Liver (tissue), 3 donors: Measurements from ENCODE around the gene MICAL2.

Experiments
- GABPA ChIP-seq, 2 donors: IDR thresholded peaks in 1 of 2; conservative IDR thresholded peaks in 1 of 2; 2 replicates each; pipeline ENCODE4 v1.6.1; 2016; ENCODE audit warnings: antibody characterized with exemption in 2 of 2, mild to moderate bottlenecking in 1 of 2, moderate library complexity in 1 of 2
- YY1 ChIP-seq: IDR thresholded peaks from 2 replicates; pipeline ENCODE4 v1.6.1; 2016; ENCODE audit warnings: antibody characterized with exemption, mild to moderate bottlenecking
- TF ChIP-seq, protein P1 (sequence below): IDR thresholded peaks from 2 replicates; pipeline ENCODE4 v1.6.1; 2016; ENCODE audit warnings: antibody characterized with exemption
- TF ChIP-seq, protein P2 (sequence below): fragments of 150-350 bp; IDR thresholded peaks from 2 replicates; pipeline ENCODE4 v1.5.1; 2017; ENCODE audit warnings: improper control_type of control experiment, low read depth, low read length; ENCODE audit not compliant: missing input control
- TF ChIP-seq, protein P3 (sequence below): IDR thresholded peaks from 2 replicates; pipeline ENCODE4 v1.6.1; 2016; ENCODE audit warnings: antibody characterized with exemption, mild to moderate bottlenecking
- TF ChIP-seq, protein P4 (sequence below): IDR thresholded peaks from 2 replicates; pipeline ENCODE4 v1.6.1; 2016; ENCODE audit warnings: antibody characterized with exemption
- donor health status: healthy.
- donor health status: healthy.

DNA sequence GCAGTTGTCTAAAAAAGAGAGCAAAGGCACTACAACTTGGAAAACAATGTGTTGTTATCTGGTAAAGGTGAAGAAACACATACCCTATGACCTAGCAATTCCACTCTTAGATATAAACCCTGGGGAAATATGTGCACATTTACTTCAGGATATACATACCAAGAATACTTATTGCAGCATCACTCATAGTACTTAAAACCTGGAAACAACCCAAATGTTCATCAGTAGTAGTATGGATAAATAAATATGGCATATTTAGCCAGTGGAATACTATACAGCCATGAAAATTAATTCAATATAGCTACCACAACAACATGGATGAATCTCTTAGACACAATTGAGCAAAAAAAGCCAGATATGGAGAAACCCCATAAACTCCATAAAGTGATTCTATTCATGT, 26.1 kb upstream of the MICAL2 start:
- TF ChIP-seq, protein P1, sequence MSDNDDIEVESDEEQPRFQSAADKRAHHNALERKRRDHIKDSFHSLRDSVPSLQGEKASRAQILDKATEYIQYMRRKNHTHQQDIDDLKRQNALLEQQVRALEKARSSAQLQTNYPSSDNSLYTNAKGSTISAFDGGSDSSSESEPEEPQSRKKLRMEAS, result no peak
- TF ChIP-seq, protein P2, sequence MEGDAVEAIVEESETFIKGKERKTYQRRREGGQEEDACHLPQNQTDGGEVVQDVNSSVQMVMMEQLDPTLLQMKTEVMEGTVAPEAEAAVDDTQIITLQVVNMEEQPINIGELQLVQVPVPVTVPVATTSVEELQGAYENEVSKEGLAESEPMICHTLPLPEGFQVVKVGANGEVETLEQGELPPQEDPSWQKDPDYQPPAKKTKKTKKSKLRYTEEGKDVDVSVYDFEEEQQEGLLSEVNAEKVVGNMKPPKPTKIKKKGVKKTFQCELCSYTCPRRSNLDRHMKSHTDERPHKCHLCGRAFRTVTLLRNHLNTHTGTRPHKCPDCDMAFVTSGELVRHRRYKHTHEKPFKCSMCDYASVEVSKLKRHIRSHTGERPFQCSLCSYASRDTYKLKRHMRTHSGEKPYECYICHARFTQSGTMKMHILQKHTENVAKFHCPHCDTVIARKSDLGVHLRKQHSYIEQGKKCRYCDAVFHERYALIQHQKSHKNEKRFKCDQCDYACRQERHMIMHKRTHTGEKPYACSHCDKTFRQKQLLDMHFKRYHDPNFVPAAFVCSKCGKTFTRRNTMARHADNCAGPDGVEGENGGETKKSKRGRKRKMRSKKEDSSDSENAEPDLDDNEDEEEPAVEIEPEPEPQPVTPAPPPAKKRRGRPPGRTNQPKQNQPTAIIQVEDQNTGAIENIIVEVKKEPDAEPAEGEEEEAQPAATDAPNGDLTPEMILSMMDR, result no peak
- TF ChIP-seq YY1 (no peak), GABPA (IDR thresholded peaks at IDR 0.05 in 1 of 2, conservative IDR thresholded peaks at IDR 0.05 in 1 of 2) (no peak)
- TF ChIP-seq, protein P3, sequence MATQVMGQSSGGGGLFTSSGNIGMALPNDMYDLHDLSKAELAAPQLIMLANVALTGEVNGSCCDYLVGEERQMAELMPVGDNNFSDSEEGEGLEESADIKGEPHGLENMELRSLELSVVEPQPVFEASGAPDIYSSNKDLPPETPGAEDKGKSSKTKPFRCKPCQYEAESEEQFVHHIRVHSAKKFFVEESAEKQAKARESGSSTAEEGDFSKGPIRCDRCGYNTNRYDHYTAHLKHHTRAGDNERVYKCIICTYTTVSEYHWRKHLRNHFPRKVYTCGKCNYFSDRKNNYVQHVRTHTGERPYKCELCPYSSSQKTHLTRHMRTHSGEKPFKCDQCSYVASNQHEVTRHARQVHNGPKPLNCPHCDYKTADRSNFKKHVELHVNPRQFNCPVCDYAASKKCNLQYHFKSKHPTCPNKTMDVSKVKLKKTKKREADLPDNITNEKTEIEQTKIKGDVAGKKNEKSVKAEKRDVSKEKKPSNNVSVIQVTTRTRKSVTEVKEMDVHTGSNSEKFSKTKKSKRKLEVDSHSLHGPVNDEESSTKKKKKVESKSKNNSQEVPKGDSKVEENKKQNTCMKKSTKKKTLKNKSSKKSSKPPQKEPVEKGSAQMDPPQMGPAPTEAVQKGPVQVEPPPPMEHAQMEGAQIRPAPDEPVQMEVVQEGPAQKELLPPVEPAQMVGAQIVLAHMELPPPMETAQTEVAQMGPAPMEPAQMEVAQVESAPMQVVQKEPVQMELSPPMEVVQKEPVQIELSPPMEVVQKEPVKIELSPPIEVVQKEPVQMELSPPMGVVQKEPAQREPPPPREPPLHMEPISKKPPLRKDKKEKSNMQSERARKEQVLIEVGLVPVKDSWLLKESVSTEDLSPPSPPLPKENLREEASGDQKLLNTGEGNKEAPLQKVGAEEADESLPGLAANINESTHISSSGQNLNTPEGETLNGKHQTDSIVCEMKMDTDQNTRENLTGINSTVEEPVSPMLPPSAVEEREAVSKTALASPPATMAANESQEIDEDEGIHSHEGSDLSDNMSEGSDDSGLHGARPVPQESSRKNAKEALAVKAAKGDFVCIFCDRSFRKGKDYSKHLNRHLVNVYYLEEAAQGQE, result no peak
- TF ChIP-seq, protein P4, sequence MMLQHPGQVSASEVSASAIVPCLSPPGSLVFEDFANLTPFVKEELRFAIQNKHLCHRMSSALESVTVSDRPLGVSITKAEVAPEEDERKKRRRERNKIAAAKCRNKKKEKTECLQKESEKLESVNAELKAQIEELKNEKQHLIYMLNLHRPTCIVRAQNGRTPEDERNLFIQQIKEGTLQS, result no peak
